ENCODE results near the gene VKORC1L1. TPM values are rescaled to one million over a fixed set of nuclear protein-coding genes. Genes with fewer than 3 reads are reported as not detected.
"Not testable (repeated sequence)": the region's sequence is repeated elsewhere in the genome, so short reads cannot be mapped to it uniquely, and the experiment has no call there.

Gene VKORC1L1
- total RNA-seq, 1 experiment from 2014 or later = 36.8 TPM

DNA sequence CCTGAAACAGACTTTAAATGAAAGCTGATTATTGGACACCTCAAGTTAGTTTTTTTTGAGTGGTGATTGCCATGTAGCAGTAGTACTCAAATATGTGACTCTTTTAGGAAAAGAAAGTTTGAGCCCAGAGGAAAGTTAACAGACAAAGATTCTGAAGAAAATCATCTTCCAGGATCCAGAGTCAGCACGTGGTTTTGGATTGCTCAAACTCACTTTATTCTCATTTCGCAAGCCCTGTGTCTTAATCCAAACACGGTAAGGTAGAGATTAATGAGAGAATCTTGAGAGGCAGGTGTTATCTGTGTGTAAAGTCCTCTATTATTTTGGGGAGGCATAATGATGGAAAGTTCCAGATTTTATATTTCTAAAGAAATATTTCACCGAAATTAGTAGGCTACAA is 2.8 kb downstream of the VKORC1L1 start:
- TSS peak; percentile 24 for BruUV-seq (replicated peaks)
- H3K9me3 ChIP-seq (ENCODE audit: low read depth, low read length, poor library complexity, severe bottlenecking); H3K27ac ChIP-seq (ENCODE audit: low read depth, low read length, poor library complexity, severe bottlenecking); CTCF ChIA-PET; H3K27me3 ChIP-seq (replicated peaks; ENCODE audit: insufficient read depth, low read depth, low read length, poor library complexity); POLR2A ChIA-PET (ENCODE audit: low non-redundant PET); DNase-seq (ENCODE audit: low spot score); H3K4me1 ChIP-seq (ENCODE audit: insufficient read depth, low read length, poor library complexity, severe bottlenecking); intact Hi-C loops (cut with micrococcal nuclease; ENCODE audit: unreplicated experiment); H3K4me3 ChIP-seq (ENCODE audit: low read depth, low read length, poor library complexity, severe bottlenecking); H3K36me3 ChIP-seq (ENCODE audit: insufficient read depth, low read length, poor library complexity, severe bottlenecking): not testable (repeated sequence)

DNA sequence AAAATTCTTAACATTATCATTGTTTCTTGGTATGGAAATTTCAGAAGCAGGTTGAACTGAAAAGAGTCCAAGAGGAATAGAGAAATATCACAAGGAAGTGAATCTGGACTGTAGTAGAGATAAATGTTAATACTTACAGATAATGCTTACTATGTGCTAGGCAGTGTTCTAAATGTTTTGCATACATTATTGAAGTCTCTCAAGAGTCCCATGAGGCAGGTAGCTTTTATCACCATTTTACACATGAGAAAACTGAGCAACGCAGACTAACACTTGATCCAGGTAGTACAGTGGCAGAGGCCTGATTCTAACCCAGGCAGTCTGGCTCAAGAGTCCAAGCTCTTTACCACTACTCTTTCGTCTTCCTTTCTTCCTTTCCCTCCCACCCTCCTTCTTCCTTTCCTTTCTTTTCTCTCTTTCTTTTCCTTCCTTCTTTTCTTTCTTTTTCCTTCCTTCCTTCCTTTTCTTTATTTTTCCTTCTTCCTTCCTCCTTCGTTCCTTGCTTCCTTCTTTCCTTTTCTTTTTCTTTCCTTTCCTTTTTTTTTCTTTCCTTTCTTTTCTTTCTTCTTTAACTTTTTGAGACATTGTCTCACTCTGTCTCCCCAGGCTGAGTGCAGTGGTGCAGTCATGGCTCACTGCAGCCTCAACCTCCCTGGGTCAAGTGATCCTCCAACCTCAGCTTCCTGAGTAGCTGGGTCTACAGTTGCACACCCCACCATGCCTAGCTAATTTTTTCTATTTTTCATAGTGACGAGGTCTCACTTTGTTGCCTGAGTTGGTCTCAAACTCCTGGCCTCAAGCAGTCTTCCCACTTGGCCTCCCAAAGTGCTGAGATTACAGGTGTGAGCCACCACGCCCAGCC is 6.6 kb downstream of the VKORC1L1 start:
- H3K36me3 ChIP-seq (ENCODE audit: insufficient read depth, low read length, poor library complexity, severe bottlenecking); H3K9me3 ChIP-seq (ENCODE audit: low read depth, low read length, poor library complexity, severe bottlenecking); H3K4me1 ChIP-seq (ENCODE audit: insufficient read depth, low read length, poor library complexity, severe bottlenecking); H3K27ac ChIP-seq (ENCODE audit: low read depth, low read length, poor library complexity, severe bottlenecking); CTCF ChIA-PET; POLR2A ChIA-PET (ENCODE audit: low non-redundant PET); DNase-seq (ENCODE audit: low spot score); H3K27me3 ChIP-seq (replicated peaks; ENCODE audit: insufficient read depth, low read depth, low read length, poor library complexity); BruUV-seq (replicated peaks); H3K4me3 ChIP-seq (ENCODE audit: low read depth, low read length, poor library complexity, severe bottlenecking); intact Hi-C loops (cut with micrococcal nuclease; ENCODE audit: unreplicated experiment): not testable (repeated sequence)

DNA sequence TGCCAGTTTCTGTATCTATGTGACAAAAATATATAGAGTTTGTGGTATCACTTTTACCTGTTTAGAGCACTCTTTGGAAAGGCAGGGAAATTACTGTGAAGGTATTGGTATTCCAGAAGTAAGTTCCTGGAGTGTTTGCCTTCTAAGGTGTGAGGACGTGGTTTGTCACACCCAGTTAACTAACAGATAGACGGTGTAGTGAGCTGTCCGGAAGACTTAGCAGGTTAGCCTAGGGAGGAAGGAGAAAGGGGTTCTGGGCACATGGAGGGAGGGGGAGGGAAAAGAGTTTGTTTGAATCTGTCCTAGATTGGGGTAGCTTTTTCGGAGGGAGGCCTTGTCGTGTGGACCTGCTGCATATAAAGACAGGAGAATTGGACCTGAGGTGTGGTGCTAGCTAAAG is 7.4 kb downstream of the VKORC1L1 start:
- H3K27me3 ChIP-seq (replicated peaks; ENCODE audit: insufficient read depth, low read depth, low read length, poor library complexity); DNase-seq (ENCODE audit: low spot score); H3K9me3 ChIP-seq (ENCODE audit: low read depth, low read length, poor library complexity, severe bottlenecking); H3K4me1 ChIP-seq (ENCODE audit: insufficient read depth, low read length, poor library complexity, severe bottlenecking); H3K36me3 ChIP-seq (ENCODE audit: insufficient read depth, low read length, poor library complexity, severe bottlenecking); POLR2A ChIA-PET (ENCODE audit: low non-redundant PET); H3K27ac ChIP-seq (ENCODE audit: low read depth, low read length, poor library complexity, severe bottlenecking); CTCF ChIA-PET; intact Hi-C loops (cut with micrococcal nuclease; ENCODE audit: unreplicated experiment); H3K4me3 ChIP-seq (ENCODE audit: low read depth, low read length, poor library complexity, severe bottlenecking); BruUV-seq (replicated peaks): not testable (repeated sequence)

DNA sequence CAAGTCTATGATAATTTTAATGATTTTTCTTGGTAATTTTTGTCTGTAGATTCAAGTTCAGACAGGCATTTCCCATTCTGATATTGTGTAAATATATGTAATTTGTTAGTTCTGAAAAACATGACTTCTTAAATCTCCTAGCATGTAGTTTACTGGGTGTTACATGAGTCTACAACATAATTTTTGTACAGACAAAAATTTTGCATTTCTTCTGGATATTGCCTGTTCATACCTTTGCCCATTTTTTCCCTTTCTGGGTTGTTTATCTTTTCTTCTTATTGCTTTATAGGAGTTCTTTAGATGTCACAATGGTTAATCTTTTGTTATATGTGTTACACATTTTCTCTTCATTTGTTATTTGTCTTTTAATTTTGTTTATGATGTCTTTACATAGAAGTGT is 12.1 kb downstream of the VKORC1L1 start:
- POLR2A ChIA-PET (ENCODE audit: low non-redundant PET); H3K36me3 ChIP-seq (ENCODE audit: insufficient read depth, low read length, poor library complexity, severe bottlenecking); H3K27ac ChIP-seq (ENCODE audit: low read depth, low read length, poor library complexity, severe bottlenecking); BruUV-seq (replicated peaks); H3K27me3 ChIP-seq (replicated peaks; ENCODE audit: insufficient read depth, low read depth, low read length, poor library complexity); intact Hi-C loops (cut with micrococcal nuclease; ENCODE audit: unreplicated experiment); DNase-seq (ENCODE audit: low spot score); H3K4me3 ChIP-seq (ENCODE audit: low read depth, low read length, poor library complexity, severe bottlenecking); H3K4me1 ChIP-seq (ENCODE audit: insufficient read depth, low read length, poor library complexity, severe bottlenecking); H3K9me3 ChIP-seq (ENCODE audit: low read depth, low read length, poor library complexity, severe bottlenecking); CTCF ChIA-PET: not testable (repeated sequence)

DNA sequence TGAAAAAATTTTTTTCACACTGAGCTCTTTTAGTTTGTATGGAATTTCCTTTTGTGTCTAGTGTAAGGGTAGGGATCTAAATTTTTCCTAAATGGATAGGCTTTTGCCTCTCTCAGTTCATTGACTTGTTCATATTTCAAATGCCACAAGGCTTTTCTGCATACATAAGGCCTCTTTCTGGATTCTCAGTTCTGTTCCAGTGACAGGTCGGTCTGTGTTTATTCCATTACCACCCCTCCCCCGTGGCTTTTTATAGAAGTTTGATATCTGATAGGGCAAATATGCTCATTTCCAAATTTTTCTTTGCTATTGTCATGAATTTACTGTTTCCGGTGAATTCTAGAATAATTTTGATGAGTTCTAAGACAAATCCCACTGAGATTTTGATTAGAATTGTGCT is 12.7 kb downstream of the VKORC1L1 start:
- intact Hi-C loops (cut with micrococcal nuclease; ENCODE audit: unreplicated experiment); BruUV-seq (replicated peaks); H3K9me3 ChIP-seq (ENCODE audit: low read depth, low read length, poor library complexity, severe bottlenecking); POLR2A ChIA-PET (ENCODE audit: low non-redundant PET); H3K4me1 ChIP-seq (ENCODE audit: insufficient read depth, low read length, poor library complexity, severe bottlenecking); H3K27me3 ChIP-seq (replicated peaks; ENCODE audit: insufficient read depth, low read depth, low read length, poor library complexity); CTCF ChIA-PET; H3K27ac ChIP-seq (ENCODE audit: low read depth, low read length, poor library complexity, severe bottlenecking); H3K4me3 ChIP-seq (ENCODE audit: low read depth, low read length, poor library complexity, severe bottlenecking); DNase-seq (ENCODE audit: low spot score); H3K36me3 ChIP-seq (ENCODE audit: insufficient read depth, low read length, poor library complexity, severe bottlenecking): not testable (repeated sequence)

DNA sequence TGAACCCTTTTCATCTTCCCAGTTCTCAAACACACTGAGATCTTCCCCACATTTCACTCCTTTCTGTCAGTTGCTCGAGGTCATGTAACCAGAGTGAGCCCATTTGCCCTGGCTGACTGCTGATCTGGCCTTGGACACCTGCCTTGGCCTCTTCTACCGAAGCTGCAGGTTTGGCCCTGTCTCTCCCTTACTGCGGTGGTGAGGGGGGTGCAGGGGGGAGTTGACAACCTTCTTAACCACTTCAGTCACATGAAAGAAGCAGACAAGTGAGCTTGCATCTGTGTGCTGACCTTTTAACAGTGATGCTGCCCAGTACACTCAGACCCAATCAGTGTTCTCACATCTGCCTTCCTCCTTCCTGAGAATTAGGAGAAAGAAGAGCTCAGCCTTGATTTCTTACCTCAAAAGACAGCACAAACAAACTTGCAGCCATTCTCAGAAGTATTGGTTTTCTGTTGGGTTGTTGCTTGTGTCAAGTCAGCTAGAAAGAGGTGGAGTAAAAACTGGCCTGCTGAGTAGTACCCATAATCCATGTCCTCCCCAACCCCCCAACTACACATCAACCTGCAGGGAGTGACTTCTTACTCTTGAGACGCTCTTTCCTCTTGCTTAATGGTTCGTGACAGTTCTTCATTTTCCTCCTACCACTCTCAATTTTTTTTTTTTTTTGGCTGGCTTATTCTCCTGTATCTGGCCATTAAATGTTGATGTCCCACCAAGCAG is 15.7 kb downstream of the VKORC1L1 start:
- CTCF ChIA-PET; DNase-seq (ENCODE audit: low spot score); POLR2A ChIA-PET (ENCODE audit: low non-redundant PET); BruUV-seq (replicated peaks); intact Hi-C loops (cut with micrococcal nuclease; ENCODE audit: unreplicated experiment); H3K36me3 ChIP-seq (ENCODE audit: insufficient read depth, low read length, poor library complexity, severe bottlenecking); H3K27me3 ChIP-seq (replicated peaks; ENCODE audit: insufficient read depth, low read depth, low read length, poor library complexity); H3K4me1 ChIP-seq (ENCODE audit: insufficient read depth, low read length, poor library complexity, severe bottlenecking); H3K27ac ChIP-seq (ENCODE audit: low read depth, low read length, poor library complexity, severe bottlenecking); H3K4me3 ChIP-seq (ENCODE audit: low read depth, low read length, poor library complexity, severe bottlenecking); H3K9me3 ChIP-seq (ENCODE audit: low read depth, low read length, poor library complexity, severe bottlenecking): not testable (repeated sequence)

DNA sequence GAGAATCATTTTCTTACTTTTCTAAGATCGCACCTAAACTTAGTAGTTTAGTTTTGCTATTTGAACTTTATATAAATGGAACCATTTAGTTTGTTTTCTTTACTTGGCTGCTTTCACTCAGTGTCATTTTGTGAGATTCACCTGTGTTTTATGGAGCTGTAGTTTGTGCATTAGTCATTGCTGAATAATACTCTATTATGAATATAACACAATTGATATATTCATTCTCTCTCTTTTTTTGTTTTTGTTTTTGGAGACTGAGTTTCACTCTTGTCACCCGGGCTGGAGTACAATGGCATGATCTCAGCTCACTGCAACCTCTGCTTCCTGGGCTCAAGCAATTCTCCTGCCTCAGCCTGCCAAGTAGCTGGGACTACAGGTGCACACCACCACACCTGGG is 16.8 kb downstream of the VKORC1L1 start:
- CTCF ChIA-PET; H3K4me3 ChIP-seq (ENCODE audit: low read depth, low read length, poor library complexity, severe bottlenecking); intact Hi-C loops (cut with micrococcal nuclease; ENCODE audit: unreplicated experiment); H3K27me3 ChIP-seq (replicated peaks; ENCODE audit: insufficient read depth, low read depth, low read length, poor library complexity); H3K27ac ChIP-seq (ENCODE audit: low read depth, low read length, poor library complexity, severe bottlenecking); DNase-seq (ENCODE audit: low spot score); H3K9me3 ChIP-seq (ENCODE audit: low read depth, low read length, poor library complexity, severe bottlenecking); POLR2A ChIA-PET (ENCODE audit: low non-redundant PET); H3K4me1 ChIP-seq (ENCODE audit: insufficient read depth, low read length, poor library complexity, severe bottlenecking); BruUV-seq (replicated peaks); H3K36me3 ChIP-seq (ENCODE audit: insufficient read depth, low read length, poor library complexity, severe bottlenecking): not testable (repeated sequence)
